PC-9 (cell line): ENCODE measurements around the gene RXFP1. TPM values are rescaled to one million over a fixed set of nuclear protein-coding genes. Genes with fewer than 3 reads are reported as not detected.

Experiments
- BruUV-seq: library from RNA; stranded (reverse); fragments of 400-500 nt; replicated peaks from 2 replicates; lab custom pipeline; 2021; lab: Mats Ljungman, UMichigan
- CTCF ChIA-PET: fragments of 300-600 bp; sonication (Branson Sonifier 250); formaldehyde crosslinking; loops from one replicate; lab custom pipeline; 2022; ENCODE audit warnings: antibody characterized with exemption; lab: Charles Lee
- POLR2A ChIA-PET: fragments of 300-600 bp; sonication (Branson Sonifier 250); formaldehyde crosslinking; loops from one replicate; lab custom pipeline; 2022; ENCODE audit warnings: antibody characterized with exemption; ENCODE audit not compliant: unreplicated experiment; lab: Charles Lee
- DNase-seq, 2 experiments: peaks; one replicate each; pipeline versions ENCODE4 v3.0.0 to v3.0.0-alpha.2; 2015 to 2022; ENCODE audit warnings: mixed read lengths in 1 of 2
- H2AFZ ChIP-seq: fragments of 200-600 bp; sonication (generic); 2 replicates; pipeline ENCODE4 v1.8.1; 2017; ENCODE audit warnings: antibody characterized with exemption
- H3F3A ChIP-seq: fragments of 200-600 bp; sonication (generic); 2 replicates; pipeline ENCODE4 v1.8.1; 2017; ENCODE audit warnings: antibody characterized with exemption, mild to moderate bottlenecking, low read depth; ENCODE audit not compliant: insufficient read depth
- H3K27ac ChIP-seq: fragments of 200-600 bp; sonication (generic); 2 replicates; pipeline ENCODE4 v1.6.1; 2016; ENCODE audit warnings: mixed run types
- H3K27me3 ChIP-seq: fragments of 200-600 bp; sonication (generic); 2 replicates; pipeline ENCODE4 v1.6.1; 2016; ENCODE audit warnings: low read depth, mixed run types; ENCODE audit not compliant: insufficient read depth
- H3K36me3 ChIP-seq: fragments of 200-600 bp; sonication (generic); 2 replicates; pipeline ENCODE4 v1.6.1; 2016; ENCODE audit warnings: low read depth, mixed run types
- H3K4me1 ChIP-seq: fragments of 200-600 bp; sonication (generic); replicated peaks from 2 replicates; pipeline ENCODE4 v1.6.1; 2016; ENCODE audit warnings: mixed run types; ENCODE audit not compliant: insufficient read depth
- H3K4me2 ChIP-seq: fragments of 200-600 bp; sonication (generic); 2 replicates; pipeline ENCODE4 v1.6.1; 2017; ENCODE audit warnings: mixed run types
- H3K4me3 ChIP-seq: fragments of 200-600 bp; sonication (generic); 2 replicates; pipeline ENCODE4 v1.6.1; 2016; ENCODE audit warnings: mixed run types
- H3K79me2 ChIP-seq: fragments of 200-600 bp; sonication (generic); 2 replicates; pipeline ENCODE4 v1.6.1; 2017; ENCODE audit warnings: low read depth, mixed run types
- H3K9me2 ChIP-seq: fragments of 200-600 bp; sonication (generic); 2 replicates; pipeline ENCODE4 v1.8.1; 2017; ENCODE audit warnings: mild to moderate bottlenecking; ENCODE audit not compliant: insufficient read depth
- H3K9me3 ChIP-seq: fragments of 200-600 bp; sonication (generic); 2 replicates; pipeline ENCODE4 v1.8.1; 2016; ENCODE audit warnings: low read depth; ENCODE audit not compliant: insufficient read depth
- H4K20me1 ChIP-seq: fragments of 200-600 bp; sonication (generic); 2 replicates; pipeline ENCODE4 v1.8.1; 2017; ENCODE audit not compliant: insufficient read depth
- CTCF ChIP-seq: fragments of 200-600 bp; sonication (generic); conservative IDR thresholded peaks from 2 replicates; pipeline ENCODE4 v1.6.1; 2017; ENCODE audit warnings: mixed run types, antibody characterized with exemption, mild to moderate bottlenecking, moderate library complexity
- EZH2 ChIP-seq: fragments of 200-600 bp; sonication (generic); IDR thresholded peaks from 2 replicates; pipeline ENCODE4 v1.8.0; 2017; ENCODE audit warnings: antibody characterized with exemption, low read depth
- intact Hi-C: fragments of 100-400 bp; cut with micrococcal nuclease; formaldehyde crosslinking; loops from one replicate; pipeline ENCODE4 v1.10.0; 2022; ENCODE audit not compliant: unreplicated experiment
- total RNA-seq: library from RNA; stranded (reverse); gene quantifications from 2 replicates; pipeline ENCODE4 v1.2.3, GENCODE V29; 2021

RXFP1 gene
- total RNA-seq, 1 experiment from 2014 or later = not detected

- ChIA-PET POLR2A (no interaction called here), CTCF (interaction anchor here (0.6 to 0.7 kb wide), 2 partner anchors 8 to 1060 kb away, joined by 3 to 7 read pairs; no protein-coding TSS in a partner anchor)
- H3F3A ChIP-seq = no peaks in the 10 kb centered on the region; the same call in 1 of the 2 replicates
- no peaks in the 10 kb centered on the region for H3K36me3 ChIP-seq
- no peaks in the 10 kb centered on the region for H3K9me3 ChIP-seq
- no peak overlapping the region for H3K27ac ChIP-seq
- H3K4me2 ChIP-seq = no peak overlapping the region
- intact Hi-C loops = loop anchor here (1.0 kb wide), 1 partner anchor 536 kb away; no protein-coding TSS in a partner anchor
- no peak overlapping the region for H2AFZ ChIP-seq
- H3K4me3 ChIP-seq = no peak overlapping the region
- peaks cover 8% of the 10 kb centered on the region for H3K4me1 ChIP-seq
- H4K20me1 ChIP-seq = no peaks in the 10 kb centered on the region
- no TSS peak for BruUV-seq
- no peak for TF ChIP-seq EZH2
- no peak for TF ChIP-seq CTCF
- H3K27me3 ChIP-seq = no peaks in the 10 kb centered on the region
- no peaks in the 10 kb centered on the region for H3K9me2 ChIP-seq
- peaks cover 19% of the 10 kb centered on the region for H3K79me2 ChIP-seq
- DNase-seq = no peak
Measured at GRCh38 chr4:158666892-158667291, 145.2 kb downstream of the RXFP1 start.

GRCh38 chr4:158667651-158668198 is 146.0 kb downstream of the RXFP1 start:
- TF ChIP-seq EZH2 (no peak), CTCF (peak; percentile 63)
- no peaks in the 10 kb centered on the region for H3K27me3 ChIP-seq
- peaks cover 8% of the 10 kb centered on the region for H3K4me1 ChIP-seq
- H3K36me3 ChIP-seq = no peaks in the 10 kb centered on the region
- peaks cover 19% of the 10 kb centered on the region for H3K79me2 ChIP-seq
- no peaks in the 10 kb centered on the region for H3K9me2 ChIP-seq
- H4K20me1 ChIP-seq = no peaks in the 10 kb centered on the region
- intact Hi-C loops = loop anchor here (1.0 kb wide), 1 partner anchor 536 kb away; no protein-coding TSS in a partner anchor
- no peaks in the 10 kb centered on the region for H3K9me3 ChIP-seq
- ChIA-PET POLR2A (interaction anchor here (0.7 kb wide), 1 partner anchor 1903 kb away, joined by 14 read pairs; no protein-coding TSS in a partner anchor), CTCF (interaction anchor here (0.7 kb wide), 1 partner anchor 1060 kb away, joined by 3 read pairs; no protein-coding TSS in a partner anchor)
- H3K4me3 ChIP-seq = no peak overlapping the region
- H2AFZ ChIP-seq = no peak overlapping the region
- DNase-seq = peak; percentile 21 to 35
- no peak overlapping the region for H3K27ac ChIP-seq
- no TSS peak for BruUV-seq
- H3K4me2 ChIP-seq = no peak overlapping the region
- peaks cover 5% of the 10 kb centered on the region; the same call in 1 of the 2 replicates for H3F3A ChIP-seq

GRCh38 chr4:158669310-158669709 is 147.6 kb downstream of the RXFP1 start:
- Histone ChIP-seq H3K9me3 (no peaks in the 10 kb centered on the region), H4K20me1 (no peaks in the 10 kb centered on the region), H3F3A (peaks cover 8% of the 10 kb centered on the region; the same call in 1 of the 2 replicates), H3K27me3 (no peaks in the 10 kb centered on the region), H3K36me3 (no peaks in the 10 kb centered on the region), H3K27ac (no peak overlapping the region), H3K79me2 (peaks cover 19% of the 10 kb centered on the region), H3K4me1 (peaks cover 8% of the 10 kb centered on the region), H2AFZ (no peak overlapping the region), H3K4me2 (no peak overlapping the region), H3K4me3 (no peak overlapping the region), H3K9me2 (no peaks in the 10 kb centered on the region)
- no peak for DNase-seq
- CTCF ChIA-PET = no interaction called here
- intact Hi-C loops = no loop called here
- POLR2A ChIA-PET = no interaction called here
- BruUV-seq = no TSS peak
- TF ChIP-seq CTCF = no peak
- TF ChIP-seq EZH2 = no peak
